Measurements from ENCODE around the gene ULBP3.

Gene ULBP3

GRCh38 chr6:150057501-150057951 is 11.4 kb downstream of the ULBP3 start:
- no peak for DNase-seq (ENCODE audit: low read depth)
- no peak overlapping the region for H3K4me3 ChIP-seq (ENCODE audit: low read depth, low read length)
- TF ChIP-seq CTCF (IDR thresholded peaks at IDR 0.05; ENCODE audit: control insufficient read depth, extremely low read depth, insufficient read depth): no peak

GRCh38 chr6:150056916-150057315 is 12.0 kb downstream of the ULBP3 start:
- DNase-seq (ENCODE audit: low read depth): no peak
- TF ChIP-seq CTCF (IDR thresholded peaks at IDR 0.05; ENCODE audit: control insufficient read depth, extremely low read depth, insufficient read depth): no peak
- H3K4me3 ChIP-seq (ENCODE audit: low read depth, low read length): no peak overlapping the region

GRCh38 chr6:150056156-150056555 is 12.8 kb downstream of the ULBP3 start:
- no peak for DNase-seq (ENCODE audit: low read depth)
- no peak for TF ChIP-seq CTCF (IDR thresholded peaks at IDR 0.05; ENCODE audit: control insufficient read depth, extremely low read depth, insufficient read depth)

GRCh38 chr6:150055131-150055530 is 13.8 kb downstream of the ULBP3 start:
- DNase-seq (ENCODE audit: low read depth): no peak
- H3K4me3 ChIP-seq (ENCODE audit: low read depth, low read length): no peak overlapping the region
- TF ChIP-seq CTCF (IDR thresholded peaks at IDR 0.05; ENCODE audit: control insufficient read depth, extremely low read depth, insufficient read depth): no peak

More at GRCh38 chr6:150056156-150056555, 12.8 kb downstream of the ULBP3 start:
- no peak overlapping the region for H3K4me3 ChIP-seq (ENCODE audit: low read depth, low read length)

- no peak for TF ChIP-seq CTCF (IDR thresholded peaks at IDR 0.05; ENCODE audit: control insufficient read depth, extremely low read depth, insufficient read depth)
- H3K4me3 ChIP-seq (ENCODE audit: low read depth, low read length): no peak overlapping the region
- no peak for DNase-seq (ENCODE audit: low read depth)
Observed at GRCh38 chr6:150053450-150053849, 15.5 kb downstream of the ULBP3 start.

GRCh38 chr6:150050846-150051245 is 18.1 kb downstream of the ULBP3 start:
- H3K4me3 ChIP-seq (ENCODE audit: low read depth, low read length): no peak overlapping the region
- no peak for DNase-seq (ENCODE audit: low read depth)
- TF ChIP-seq CTCF (IDR thresholded peaks at IDR 0.05; ENCODE audit: control insufficient read depth, extremely low read depth, insufficient read depth): no peak

GRCh38 chr6:150048099-150048498 is 20.8 kb downstream of the ULBP3 start:
- DNase-seq (ENCODE audit: low read depth): no peak
- no peak overlapping the region for H3K4me3 ChIP-seq (ENCODE audit: low read depth, low read length)
- TF ChIP-seq CTCF (IDR thresholded peaks at IDR 0.05; ENCODE audit: control insufficient read depth, extremely low read depth, insufficient read depth): no peak
